Measurements from ENCODE around the gene ACTR8. TPM values are rescaled to one million over a fixed set of nuclear protein-coding genes. Genes with fewer than 3 reads are reported as not detected.

The ACTR8 gene
- total and polyA plus RNA-seq, 2 of the 4 experiments (the other 2 are of a cell fraction): 20.3 to 31.4 TPM

GRCh38 chr3:53846134-53846850 lies 35.7 kb downstream of the ACTR8 start, which contains the start of the genes CHDH and IL17RB:
Gene CHDH (minus strand): TSS chr3:53846419. CDS start chr3:53824008, 22,411 bp downstream.
Gene IL17RB (plus strand): TSS chr3:53846568. CDS start chr3:53846589, 21 bp downstream.
- WGBS, 2 experiments (ENCODE audit: extremely low coverage in 2 of 2, insufficient read length in 1 of 2): 5% methylated on average over 52 of the region's 91 CpGs; no CpG with 5 or more reads in 1 of the 2 experiments
- H4K5ac ChIP-seq (ENCODE audit: low read depth, low read length): no peak within 1 kb of the TSS
- no peak within 1 kb of the TSS for H3K56ac ChIP-seq (ENCODE audit: extremely low read depth, insufficient read depth, low read length)
- CTCF ChIA-PET: no interaction called here
- intact Hi-C loops (cut with micrococcal nuclease): no loop called here
- H4K20me1 ChIP-seq (ENCODE audit: insufficient read depth, low read length): no peaks in the 10 kb centered on the region
- H2AK5ac ChIP-seq (ENCODE audit: low read depth, low read length): no peak within 1 kb of the TSS
- no peaks in the 10 kb centered on the region; the same call in 1 of the 2 replicates for H3K4me1 ChIP-seq (ENCODE audit: control insufficient read depth, insufficient read depth, low read length)
- H3K4ac ChIP-seq (ENCODE audit: low read depth, low read length): no peak within 1 kb of the TSS
- POLR2A ChIA-PET (ENCODE audit: unreplicated experiment): no interaction called here
- DNase-seq (no peak), ATAC-seq (ENCODE audit: low read depth) (peak; percentile 62)
- no peak within 1 kb of the TSS for H3K18ac ChIP-seq (ENCODE audit: low read depth, low read length)
- peaks cover 3% of the 10 kb centered on the region; the same call in 1 of the 2 replicates for H3K9me3 ChIP-seq (ENCODE audit: control insufficient read depth, insufficient read depth, low read length)
- in situ Hi-C loops (cut with MboI; ENCODE audit: low sequenced_read_pairs): no loop called here
- no peaks in the 10 kb centered on the region for H3K9me1 ChIP-seq (ENCODE audit: insufficient read depth, low read length)
- H2BK5ac ChIP-seq (ENCODE audit: low read depth, low read length, poor library complexity, severe bottlenecking): no peak within 1 kb of the TSS
- H3K27me3 ChIP-seq (ENCODE audit: control insufficient read depth, insufficient read depth, low read length): peaks cover 58% of the 10 kb centered on the region
- no peaks in the 10 kb centered on the region for H3K36me3 ChIP-seq (ENCODE audit: control insufficient read depth, insufficient read depth, low read length)
- H4K91ac ChIP-seq (ENCODE audit: insufficient read depth, low read depth, low read length): no peak within 1 kb of the TSS
- H3K4me3 ChIP-seq (ENCODE audit: insufficient read depth, low read depth, low read length): peak within 1 kb of the TSS; percentile 42
- H2AFZ ChIP-seq (replicated peaks; ENCODE audit: low read length, poor library complexity): peak within 1 kb of the TSS; percentile 90
- no peak within 1 kb of the TSS for H2BK120ac ChIP-seq (ENCODE audit: low read depth, low read length)
- BruUV-seq (replicated peaks): no TSS peak
- H3K9ac ChIP-seq (ENCODE audit: low read depth, low read length): no peak within 1 kb of the TSS; the same call in 1 of the 2 replicates
- TF ChIP-seq USF2 (IDR thresholded peaks at IDR 0.05; ENCODE audit: low read depth, low read length): no peak
- no peak for TF ChIP-seq MAZ (IDR thresholded peaks at IDR 0.05; ENCODE audit: borderline replicate concordance, low read depth, low read length)
- no peak for TF ChIP-seq CHD1 (IDR thresholded peaks at IDR 0.05; ENCODE audit: low read depth, low read length)
- no peak for TF ChIP-seq RFX5 (IDR thresholded peaks at IDR 0.05; ENCODE audit: low read depth, low read length)
- no peak for TF ChIP-seq NFE2L2 (IDR thresholded peaks at IDR 0.05; ENCODE audit: low read depth, low read length)
- no peak for TF ChIP-seq RAD21 (IDR thresholded peaks at IDR 0.05; ENCODE audit: low read length)
- TF ChIP-seq BHLHE40 (IDR thresholded peaks at IDR 0.05; ENCODE audit: low read depth, low read length): no peak
- TF ChIP-seq CTCF (conservative IDR thresholded peaks at IDR 0.05; ENCODE audit: low read depth, low read length): no peak
- no peak for TF ChIP-seq POLR2A (IDR thresholded peaks at IDR 0.05; ENCODE audit: low read depth, low read length)
- no peak for TF ChIP-seq FOS (IDR thresholded peaks at IDR 0.05; ENCODE audit: low read depth, low read length)
- no peak for TF ChIP-seq SMC3 (IDR thresholded peaks at IDR 0.05; ENCODE audit: low read depth, low read length)
- no peak for TF ChIP-seq MXI1 (IDR thresholded peaks at IDR 0.05; ENCODE audit: borderline replicate concordance, low read depth, low read length)
- no peak for TF ChIP-seq RCOR1 (IDR thresholded peaks at IDR 0.05; ENCODE audit: insufficient replicate concordance, low read length)
- H2AK9ac ChIP-seq (replicated peaks; ENCODE audit: low read depth, low read length, poor library complexity): peak within 1 kb of the TSS; percentile 50
- no peak within 1 kb of the TSS for H3K23ac ChIP-seq (ENCODE audit: low read depth, low read length)
- H4K8ac ChIP-seq (ENCODE audit: low read depth in 2 of 2, low read length in 2 of 2): no peak within 1 kb of the TSS
- no peak within 1 kb of the TSS for H3K14ac ChIP-seq (replicated peaks; ENCODE audit: low read depth, low read length)
- dilution Hi-C loops (cut with HindIII; ENCODE audit: low sequenced_read_pairs, unreplicated experiment): no loop called here
- no peak within 1 kb of the TSS for H3K27ac ChIP-seq (ENCODE audit: insufficient read depth, low read length)
- H2BK20ac ChIP-seq (ENCODE audit: low read depth, low read length): no peak within 1 kb of the TSS
- no peak within 1 kb of the TSS for H2BK15ac ChIP-seq (ENCODE audit: low read depth, low read length)
- peak within 1 kb of the TSS; percentile 75 for H3K4me2 ChIP-seq (ENCODE audit: low read depth, low read length)
- H3K79me1 ChIP-seq (ENCODE audit: low read depth in 1 of 2, low read length in 2 of 2): no peaks in the 10 kb centered on the region
